Keratinocyte (primary cell): ENCODE data around the gene IDI1. TPM values are rescaled to one million over a fixed set of nuclear protein-coding genes. Genes with fewer than 3 reads are reported as not detected.
A peak's percentile ranks its signal among the peaks of the same experiment; 100 is the strongest.

Experiments used
- DNase-seq: peaks from one replicate; pipeline ENCODE4 v3.0.0-alpha.2; 2011; ENCODE audit warnings: low read depth, missing footprints, low spot score
- FAIRE-seq: peaks from 2 replicates; lab custom pipeline; 2011; peaks lifted over from hg19 to GRCh38; lab: Jason Lieb, UNC
- H2AFZ ChIP-seq: 2 replicates; pipeline ENCODE4 v1.6.0; 2012; ENCODE audit warnings: low read length, control low read depth, inconsistent platforms; ENCODE audit not compliant: control insufficient read depth
- H3K27ac ChIP-seq: 2 replicates; pipeline ENCODE4 v1.5.1; 2011; ENCODE audit warnings: low read length; ENCODE audit not compliant: control insufficient read depth, insufficient read depth
- H3K27me3 ChIP-seq: 3 replicates; pipeline ENCODE4 v1.6.0; 2011; ENCODE audit warnings: low read length; ENCODE audit not compliant: control insufficient read depth, insufficient read depth; ENCODE audit errors: extremely low read depth
- H3K36me3 ChIP-seq, 2 experiments: 2 replicates in 1 of 2; 3 replicates in 1 of 2; pipeline ENCODE4 v1.5.1; 2011; ENCODE audit warnings: low read length in 2 of 2, mild to moderate bottlenecking in 1 of 2; ENCODE audit not compliant: control insufficient read depth in 2 of 2, insufficient read depth in 2 of 2; ENCODE audit errors: extremely low read depth in 1 of 2
- H3K4me1 ChIP-seq: 3 replicates; pipeline ENCODE4 v1.5.1; 2011; ENCODE audit warnings: low read length; ENCODE audit not compliant: control insufficient read depth, insufficient read depth; ENCODE audit errors: extremely low read depth
- H3K4me2 ChIP-seq: 3 replicates; pipeline ENCODE4 v1.6.0; 2011; ENCODE audit warnings: low read depth, low read length; ENCODE audit not compliant: control insufficient read depth, insufficient read depth; ENCODE audit errors: extremely low read depth
- H3K4me3 ChIP-seq, 3 experiments: fragments of 200-600 bp in 1 of 3; sonication (generic) in 1 of 3; 2 replicates in 2 of 3; 3 replicates in 1 of 3; pipeline ENCODE4 v1.5.1; 2011 to 2016; ENCODE audit warnings: low read length in 3 of 3, mild to moderate bottlenecking in 3 of 3, control low read depth in 2 of 3, inconsistent platforms in 1 of 3, low read depth in 1 of 3, mixed read lengths in 1 of 3, mixed run types in 1 of 3, moderate library complexity in 1 of 3; ENCODE audit not compliant: control insufficient read depth in 2 of 3, insufficient read depth in 2 of 3; ENCODE audit errors: extremely low read depth in 1 of 3
- H3K79me2 ChIP-seq: 2 replicates; pipeline ENCODE4 v1.6.0; 2012; ENCODE audit warnings: low read length; ENCODE audit not compliant: control insufficient read depth, insufficient read depth
- H3K9ac ChIP-seq: 3 replicates; pipeline ENCODE4 v1.6.0; 2011; ENCODE audit warnings: low read length; ENCODE audit not compliant: control insufficient read depth, insufficient read depth; ENCODE audit errors: extremely low read depth
- H3K9me1 ChIP-seq: 3 replicates; pipeline ENCODE4 v1.6.0; 2011; ENCODE audit warnings: low read length; ENCODE audit not compliant: control insufficient read depth, insufficient read depth; ENCODE audit errors: extremely low read depth
- H3K9me3 ChIP-seq: 2 replicates; pipeline ENCODE4 v1.5.1; 2012; ENCODE audit warnings: low read depth, low read length; ENCODE audit not compliant: control insufficient read depth
- H4K20me1 ChIP-seq: 3 replicates; pipeline ENCODE4 v1.6.0; 2011; ENCODE audit warnings: low read length; ENCODE audit not compliant: control insufficient read depth, insufficient read depth; ENCODE audit errors: extremely low read depth
- CTCF ChIP-seq, 3 experiments: IDR thresholded peaks in 1 of 3; conservative IDR thresholded peaks in 1 of 3; optimal IDR thresholded peaks in 1 of 3; 2 replicates in 2 of 3; 3 replicates in 1 of 3; pipeline versions ENCODE3 to v1.5.1; 2011; ENCODE audit warnings: low read length in 3 of 3, mild to moderate bottlenecking in 3 of 3, moderate library complexity in 2 of 3, control low read depth in 1 of 3, inconsistent platforms in 1 of 3; ENCODE audit not compliant: insufficient read depth in 2 of 3; ENCODE audit errors: extremely low read depth in 1 of 3
- EZH2 ChIP-seq: IDR thresholded peaks from one replicate; pipeline ENCODE4 v1.6.1; 2012; ENCODE audit warnings: inconsistent platforms, mild to moderate bottlenecking, low read length, moderate library complexity
- dilution Hi-C: fragments of 300-500 bp; cut with MboI; formaldehyde crosslinking; loops from one replicate; pipeline ENCODE4 v1.7.0; 2020; ENCODE audit warnings: low sequenced_read_pairs; ENCODE audit not compliant: extremely low pct_ligation_motif_present
- polyA plus RNA-seq, 5 experiments: library from polyadenylated mRNA; depleted of rRNA in 3 of 5; stranded (reverse) in 3 of 5; stranded (forward) in 1 of 5; unstranded in 1 of 5; fragments of >200 nt; gene quantifications; 1 replicate in 1 of 5; 2 replicates in 3 of 5; 3 replicates in 1 of 5; pipeline versions ENCODE4 v1.2.1 to v1.2.3, GENCODE V29; 2011 to 2012; ENCODE audit warnings: missing spikeins in 2 of 5, low read depth in 1 of 5, low replicate concordance in 1 of 5

Gene IDI1
- polyA plus RNA-seq, 1 donor (not counting 4 experiments of a cell fraction or from before 2014, with no cell fraction given), result 298 TPM

- dilution Hi-C loops, result no loop called here
- Histone ChIP-seq H3K4me2 (peak overlapping the region; percentile 95), H3K79me2 (peaks cover 73% of the 10 kb centered on the region), H2AFZ (no peak overlapping the region), H3K4me3 (peak overlapping the region; percentile 26 to 94 (median 66)), H3K27me3 (no peaks in the 10 kb centered on the region), H3K9me1 (no peaks in the 10 kb centered on the region), H3K4me1 (peaks cover 66% of the 10 kb centered on the region), H3K36me3 (peaks cover 0 to 3% of the 10 kb centered on the region in 2 experiments), H3K27ac (peak overlapping the region; percentile 5), H3K9ac (no peak overlapping the region), H3K9me3 (no peaks in the 10 kb centered on the region), H4K20me1 (no peaks in the 10 kb centered on the region)
- FAIRE-seq (no peak), DNase-seq (no peak)
- no peak for TF ChIP-seq CTCF (optimal IDR thresholded peaks at IDR 0.05 in 1 of 3, IDR thresholded peaks at IDR 0.05 in 1 of 3, conservative IDR thresholded peaks at IDR 0.05 in 1 of 3; ENCODE audit: extremely low read depth in 1 of 3, insufficient read depth in 2 of 3, low read length in 3 of 3)
- TF ChIP-seq EZH2, result no peak
Observed at GRCh38 chr10:1058017-1058416, 9.1 kb upstream of the IDI1 start.

GRCh38 chr10:1057106-1057657 is 8.3 kb upstream of the IDI1 start:
- H3K4me1 ChIP-seq, result peaks cover 61% of the 10 kb centered on the region
- FAIRE-seq, result no peak
- H3K4me2 ChIP-seq, result peak overlapping the region; percentile 95

More at GRCh38 chr10:1057106-1057657, 8.3 kb upstream of the IDI1 start:
- TF ChIP-seq EZH2 (no peak), CTCF (optimal IDR thresholded peaks at IDR 0.05 in 1 of 3, IDR thresholded peaks at IDR 0.05 in 1 of 3, conservative IDR thresholded peaks at IDR 0.05 in 1 of 3; ENCODE audit: extremely low read depth in 1 of 3, insufficient read depth in 2 of 3, low read length in 3 of 3) (no peak)
- no peak for DNase-seq
- H2AFZ ChIP-seq, result peak overlapping the region; percentile 62
- H3K4me3 ChIP-seq, result peak overlapping the region; percentile 66 to 94 (median 69)
- H3K27me3 ChIP-seq, result no peaks in the 10 kb centered on the region
- H3K27ac ChIP-seq, result peak overlapping the region; percentile 91
- no peaks in the 10 kb centered on the region for H4K20me1 ChIP-seq
- H3K9me1 ChIP-seq, result no peaks in the 10 kb centered on the region
- no peaks in the 10 kb centered on the region for H3K9me3 ChIP-seq
- dilution Hi-C loops, result no loop called here
- peak overlapping the region; percentile 96 for H3K9ac ChIP-seq
- peaks cover 0 to 2% of the 10 kb centered on the region in 2 experiments for H3K36me3 ChIP-seq
- peaks cover 73% of the 10 kb centered on the region for H3K79me2 ChIP-seq
